Pancreas (tissue), 10 donors: ENCODE results near the gene DNAJB11. TPM values are rescaled to one million over a fixed set of nuclear protein-coding genes. Genes with fewer than 3 reads are reported as not detected.
"Not testable (repeated sequence)": the region's sequence is repeated elsewhere in the genome, so short reads cannot be mapped to it uniquely, and the experiment has no call there.

ENCODE experiments used
- ATAC-seq, 4 donors: fragments of 200-7000 bp; cut with Tn5 transposase; one replicate each; pipeline versions ENCODE4 v1.8.0 to v1.9.1; 2020; ENCODE audit warnings: mild to moderate bottlenecking in 4 of 4, moderate library complexity in 4 of 4
- DNase-seq, 6 donors: peaks; one replicate each; pipeline ENCODE4 v3.0.0-alpha.2; 2020
- FAIRE-seq: peaks from 2 replicates; lab custom pipeline; 2012; peaks lifted over from hg19 to GRCh38; lab: Jason Lieb, UNC
- H3K27ac ChIP-seq, 4 donors: fragments of 200-600 bp; sonication (generic); 1 replicate in 3 of 4; 2 replicates in 1 of 4; pipeline versions ENCODE4 v1.5.0 to v1.8.0; 2020
- H3K27me3 ChIP-seq, 4 donors: fragments of 200-600 bp; one replicate each; pipeline ENCODE4 v1.8.0; 2021
- H3K36me3 ChIP-seq, 3 donors: fragments of 200-600 bp; sonication (generic) in 1 of 3; one replicate each; pipeline versions ENCODE4 v1.5.0 to v1.8.0; 2020 to 2021
- H3K4me1 ChIP-seq, 3 donors: fragments of 200-600 bp; one replicate each; pipeline ENCODE4 v1.8.0; 2021
- H3K4me3 ChIP-seq, 4 donors: fragments of 200-600 bp; sonication (generic) in 2 of 4; one replicate each; pipeline versions ENCODE4 v1.5.0 to v1.8.0; 2020 to 2021
- H3K9me3 ChIP-seq, 4 donors: fragments of 200-600 bp; one replicate each; pipeline ENCODE4 v1.8.0; 2021
- WGBS, 2 donors: extraction: QIAGEN DNeasy Blood & Tissue Kit; methylation state at CpG; one replicate each; pipeline ENCODE4 v1.1.7; 2013; 5-methylcytosine and 5-hydroxymethylcytosine counted together
- intact Hi-C, 3 donors: fragments of 100-400 bp; cut with DNase I; formaldehyde crosslinking; loops; one replicate each; pipeline versions ENCODE4 v1.11.1 to v1.14.2; 2022
- polyA plus RNA-seq, 2 donors: library from polyadenylated mRNA; stranded (reverse); fragments of 200-250 nt; gene quantifications; one replicate each; pipeline ENCODE4 v1.2.3, GENCODE V29; 2013
- total RNA-seq, 6 donors: library from RNA; stranded (reverse); fragmentation: NEBNext Ultra II Directional in 4 of 6; extraction: Animal tissue kit (Norgen Biotek cat#: 25700) in 4 of 6; gene quantifications; one replicate each; pipeline versions ENCODE4 v1.2.1 to v1.2.4, GENCODE V29; 2021 to 2023
- TF ChIP-seq, protein P1 (sequence below), 4 donors: fragments of 200-600 bp; sonication (generic) in 3 of 4; IDR thresholded peaks; one replicate each; pipeline versions ENCODE4 v1.5.0 to v1.8.0; 2021; ENCODE audit warnings: antibody characterized with exemption in 4 of 4
- donor health status: healthy with polysubstance abuse.
- donor health status: DM: no; HTN: no; CAD: no; lungs with moderate emphysema.
- donor health status: DM: no; HTN: no; CAD: no.
- donor health status: control.
- donor health status: control.
- donor health status: Bipolar disorder and iron deficiency.
- donor health status: DM: yes; HTN: yes; CAD: no.
- donor health status: DM: no; HTN: no; CAD: no.
- donor health status: DM: no; HTN: no; CAD: no.
- donor health status: DM: yes; HTN: yes; CAD: no.

Gene DNAJB11
- total and polyA plus RNA-seq, 8 donors = 21.9 to 52.6 (median 31.5) TPM

DNA sequence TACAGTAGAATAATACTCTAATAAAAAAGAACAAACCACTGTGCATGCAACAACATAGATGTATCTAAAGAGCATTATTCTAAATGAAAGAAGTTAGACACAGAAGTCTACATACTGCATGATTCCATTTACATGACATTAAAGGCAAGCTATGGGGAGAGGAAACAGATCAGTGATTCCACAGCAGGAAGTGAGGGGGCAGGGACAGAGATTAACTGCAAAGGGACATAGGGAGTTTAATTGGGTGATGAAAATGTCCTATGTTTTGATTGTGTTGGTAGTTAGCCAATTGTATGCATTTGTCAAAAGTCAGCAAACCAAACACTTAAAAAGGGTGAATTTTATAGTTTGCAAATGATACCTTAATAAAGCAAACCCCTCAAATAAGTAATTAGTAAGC is 40.1 kb upstream of the DNAJB11 start:
- no peak for DNase-seq
- no peak for FAIRE-seq
- Histone ChIP-seq H3K4me3 (no peak overlapping the region), H3K27ac (no peak overlapping the region), H3K4me1 (no peaks in the 10 kb centered on the region), H3K27me3 (no peaks in the 10 kb centered on the region), H3K9me3 (no peaks in the 10 kb centered on the region), H3K36me3 (no peaks in the 10 kb centered on the region)
- no peak for ATAC-seq
- intact Hi-C loops = loop anchor here in 1 of 3 donors (10.0 kb wide), 1 partner anchor 546 kb away; no protein-coding TSS in a partner anchor
- TF ChIP-seq, protein P1, sequence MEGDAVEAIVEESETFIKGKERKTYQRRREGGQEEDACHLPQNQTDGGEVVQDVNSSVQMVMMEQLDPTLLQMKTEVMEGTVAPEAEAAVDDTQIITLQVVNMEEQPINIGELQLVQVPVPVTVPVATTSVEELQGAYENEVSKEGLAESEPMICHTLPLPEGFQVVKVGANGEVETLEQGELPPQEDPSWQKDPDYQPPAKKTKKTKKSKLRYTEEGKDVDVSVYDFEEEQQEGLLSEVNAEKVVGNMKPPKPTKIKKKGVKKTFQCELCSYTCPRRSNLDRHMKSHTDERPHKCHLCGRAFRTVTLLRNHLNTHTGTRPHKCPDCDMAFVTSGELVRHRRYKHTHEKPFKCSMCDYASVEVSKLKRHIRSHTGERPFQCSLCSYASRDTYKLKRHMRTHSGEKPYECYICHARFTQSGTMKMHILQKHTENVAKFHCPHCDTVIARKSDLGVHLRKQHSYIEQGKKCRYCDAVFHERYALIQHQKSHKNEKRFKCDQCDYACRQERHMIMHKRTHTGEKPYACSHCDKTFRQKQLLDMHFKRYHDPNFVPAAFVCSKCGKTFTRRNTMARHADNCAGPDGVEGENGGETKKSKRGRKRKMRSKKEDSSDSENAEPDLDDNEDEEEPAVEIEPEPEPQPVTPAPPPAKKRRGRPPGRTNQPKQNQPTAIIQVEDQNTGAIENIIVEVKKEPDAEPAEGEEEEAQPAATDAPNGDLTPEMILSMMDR (IDR thresholded peaks at IDR 0.05) = no peak

DNA sequence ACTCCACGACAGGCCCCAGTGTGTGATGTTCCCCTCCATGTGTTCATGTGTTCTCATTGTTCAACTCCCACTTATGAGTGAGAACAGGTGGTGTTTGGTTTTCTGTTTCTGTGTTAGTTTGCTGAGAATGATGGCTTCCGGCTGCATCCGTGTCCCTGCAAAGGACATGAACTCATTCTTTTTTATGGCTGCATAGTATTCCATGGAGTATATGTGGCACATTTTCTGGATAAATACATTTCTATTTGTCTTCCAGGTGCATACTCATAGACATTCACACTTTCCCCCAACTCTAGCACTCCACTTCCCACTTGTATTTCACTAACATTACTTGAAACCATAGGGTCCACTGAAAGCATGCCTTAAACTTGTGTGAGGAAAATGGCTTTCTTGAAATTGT is 38.8 kb upstream of the DNAJB11 start:
- not testable (repeated sequence) for ATAC-seq, FAIRE-seq, H3K27me3 ChIP-seq, H3K27ac ChIP-seq, H3K36me3 ChIP-seq, H3K4me1 ChIP-seq, H3K9me3 ChIP-seq, DNase-seq, H3K4me3 ChIP-seq
- intact Hi-C loops = loop anchor here in 1 of 3 donors (10.0 kb wide), 1 partner anchor 547 kb away; no protein-coding TSS in a partner anchor
- 93 to 94% methylated on average over 3 of the region's 3 CpGs for WGBS, 2 donors

DNA sequence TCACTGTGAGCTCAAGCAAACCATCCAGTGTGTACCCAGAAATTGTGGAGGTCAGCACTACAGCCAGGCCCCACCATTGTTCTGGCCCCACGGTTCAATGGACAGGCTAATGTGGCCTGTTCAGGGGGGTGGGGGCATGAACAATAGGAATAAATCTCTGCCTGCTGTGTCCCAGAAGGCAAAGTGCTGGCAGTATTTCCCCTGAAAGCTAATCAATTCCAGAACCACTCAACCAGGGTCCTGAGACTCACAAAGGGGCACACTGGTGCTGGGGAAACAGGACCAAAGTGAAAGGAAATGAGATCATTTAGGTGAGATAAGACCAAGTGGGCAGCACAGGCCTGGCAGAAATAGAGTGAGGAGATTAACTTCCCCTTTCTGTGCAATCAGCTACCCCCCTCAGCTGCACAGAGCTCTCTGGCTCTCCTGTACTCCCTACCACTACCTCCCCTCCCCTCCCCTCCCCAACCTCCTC is 37.9 kb upstream of the DNAJB11 start:
- no peak overlapping the region for H3K4me3 ChIP-seq
- H3K9me3 ChIP-seq = no peaks in the 10 kb centered on the region
- H3K4me1 ChIP-seq = peaks cover 0 to 4% (median 0%) of the 10 kb centered on the region in 3 donors
- no peak for DNase-seq
- 44 to 51% methylated on average over 1 of the region's 1 CpG for WGBS, 2 donors
- TF ChIP-seq, protein P1 (IDR thresholded peaks at IDR 0.05) = no peak
- H3K36me3 ChIP-seq = no peaks in the 10 kb centered on the region
- H3K27me3 ChIP-seq = no peaks in the 10 kb centered on the region
- FAIRE-seq = no peak
- peak in 3 of 4 donors; percentile 35 to 73 (median 62) for ATAC-seq
- H3K27ac ChIP-seq = peak overlapping the region in 1 of 4 donors; percentile 22
- intact Hi-C loops = loop anchor here in 1 of 3 donors (10.0 kb wide), 1 partner anchor 548 kb away; no protein-coding TSS in a partner anchor

DNA sequence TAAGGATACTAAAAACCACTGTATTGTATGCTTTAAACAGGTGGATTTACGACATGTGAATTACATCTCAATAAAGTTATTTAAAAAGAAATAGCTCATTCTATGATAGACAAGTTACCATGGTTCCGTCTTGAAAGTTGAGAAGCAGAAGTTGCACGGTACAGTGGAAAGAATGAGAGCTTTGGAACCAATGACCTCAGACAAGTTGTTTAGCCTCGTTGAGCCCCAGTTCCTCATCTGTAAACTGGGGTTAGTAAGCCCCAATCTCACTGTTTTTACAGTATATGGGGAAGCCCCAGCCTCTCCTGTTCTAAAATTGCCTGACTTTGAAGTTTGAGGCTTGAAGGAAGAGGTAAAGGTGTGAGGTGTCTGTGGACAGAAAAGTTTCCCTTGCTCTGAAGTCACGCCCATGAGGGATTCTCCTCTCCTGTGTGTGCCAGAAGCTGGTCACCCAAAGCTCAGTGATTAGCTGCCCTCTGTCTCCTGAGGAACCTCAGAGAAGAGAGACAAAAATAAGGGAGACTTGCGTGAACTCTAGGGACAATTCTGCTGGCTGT is 36.3 kb upstream of the DNAJB11 start:
- Histone ChIP-seq H3K36me3 (no peaks in the 10 kb centered on the region), H3K4me1 (peaks cover 0 to 4% (median 0%) of the 10 kb centered on the region in 3 donors), H3K9me3 (no peaks in the 10 kb centered on the region), H3K27me3 (no peaks in the 10 kb centered on the region), H3K27ac (no peak overlapping the region), H3K4me3 (no peak overlapping the region)
- intact Hi-C loops = loop anchor here in 1 of 3 donors (10.0 kb wide), 1 partner anchor 549 kb away; no protein-coding TSS in a partner anchor
- TF ChIP-seq, protein P1 (IDR thresholded peaks at IDR 0.05) = no peak
- 86 to 87% methylated on average over 6 of the region's 6 CpGs for WGBS, 2 donors
- ATAC-seq (peak in 2 of 4 donors; percentile 56 to 67), DNase-seq (no peak), FAIRE-seq (no peak)

- TF ChIP-seq, protein P1 (IDR thresholded peaks at IDR 0.05) = no peak
- ATAC-seq (no peak), DNase-seq (no peak), FAIRE-seq (no peak)
- H3K27ac ChIP-seq = no peak overlapping the region
- H3K36me3 ChIP-seq = no peaks in the 10 kb centered on the region
- intact Hi-C loops = loop anchor here in 1 of 3 donors (5.0 to 10.0 kb wide), 2 partner anchors 275 to 552 kb away; no protein-coding TSS in a partner anchor
- peaks cover 0 to 4% (median 0%) of the 10 kb centered on the region in 3 donors for H3K4me1 ChIP-seq
- H3K4me3 ChIP-seq = no peak overlapping the region
- no peaks in the 10 kb centered on the region for H3K27me3 ChIP-seq
- no peaks in the 10 kb centered on the region for H3K9me3 ChIP-seq
These were observed 33.4 kb upstream of the DNAJB11 start for GRCh38 chr3:186536883-186537844.
